Osteocyte (in vitro differentiated cells): ENCODE measurements around the gene UPF1. TPM values are rescaled to one million over a fixed set of nuclear protein-coding genes. Genes with fewer than 3 reads are reported as not detected.
A peak's percentile ranks its signal among the peaks of the same experiment; 100 is the strongest.

Experiments used
- DNase-seq: peaks from one replicate; pipeline ENCODE4 v3.0.0; 2021; ENCODE audit warnings: mixed read lengths; ENCODE audit not compliant: unreplicated experiment; ENCODE audit errors: extremely low spot score
- H3K27ac Mint-ChIP-seq: one replicate; pipeline ENCODE4 v1.8.0; 2021; ENCODE audit warnings: mild to moderate bottlenecking, mixed read lengths; ENCODE audit not compliant: unreplicated experiment
- H3K27me3 Mint-ChIP-seq: one replicate; pipeline ENCODE4 v1.8.0; 2021; ENCODE audit warnings: mixed read lengths; ENCODE audit not compliant: unreplicated experiment
- H3K36me3 Mint-ChIP-seq: one replicate; pipeline ENCODE4 v1.8.0; 2021; ENCODE audit warnings: mixed read lengths; ENCODE audit not compliant: unreplicated experiment
- H3K4me1 Mint-ChIP-seq: one replicate; pipeline ENCODE4 v1.8.0; 2021; ENCODE audit warnings: mixed read lengths; ENCODE audit not compliant: unreplicated experiment
- H3K4me3 Mint-ChIP-seq: one replicate; pipeline ENCODE4 v1.8.0; 2021; ENCODE audit warnings: mild to moderate bottlenecking, moderate library complexity, mixed read lengths; ENCODE audit not compliant: unreplicated experiment
- H3K9me3 Mint-ChIP-seq: one replicate; pipeline ENCODE4 v1.8.0; 2021; ENCODE audit warnings: mixed read lengths; ENCODE audit not compliant: unreplicated experiment
- CTCF ChIP-seq: fragments of 200-600 bp; sonication (generic); IDR thresholded peaks from 2 replicates; pipeline ENCODE4 v1.5.0; 2021; ENCODE audit warnings: antibody characterized with exemption, mild to moderate bottlenecking, moderate library complexity
- total RNA-seq: library from RNA; stranded (reverse); gene quantifications from 2 replicates; pipeline ENCODE4 v1.2.1, GENCODE V29; 2021

The UPF1 gene
- total RNA-seq, 1 donor from 2014 or later, result 58.0 TPM

GRCh38 chr19:18790566-18791314 is 41.0 kb upstream of the UPF1 start, which contains the start of gene COMP:
Gene COMP (minus strand): TSS chr19:18791305. CDS start chr19:18791269, 36 bp downstream.
- no peak within 1 kb of the TSS for H3K27ac Mint-ChIP-seq
- H3K36me3 Mint-ChIP-seq, result no peaks in the 10 kb centered on the region
- peak within 1 kb of the TSS; percentile 71 for H3K4me3 Mint-ChIP-seq
- no peaks in the 10 kb centered on the region for H3K9me3 Mint-ChIP-seq
- no peak for DNase-seq
- peaks cover 14% of the 10 kb centered on the region for H3K4me1 Mint-ChIP-seq
- no peak for TF ChIP-seq CTCF
- H3K27me3 Mint-ChIP-seq, result peaks cover 64% of the 10 kb centered on the region

- no peak for TF ChIP-seq CTCF
- H3K4me1 Mint-ChIP-seq, result peaks cover 16% of the 10 kb centered on the region
- H3K9me3 Mint-ChIP-seq, result no peaks in the 10 kb centered on the region
- no peak overlapping the region for H3K4me3 Mint-ChIP-seq
- DNase-seq, result no peak
- H3K27me3 Mint-ChIP-seq, result peaks cover 58% of the 10 kb centered on the region
- no peaks in the 10 kb centered on the region for H3K36me3 Mint-ChIP-seq
- H3K27ac Mint-ChIP-seq, result no peak overlapping the region
These were observed 40.5 kb upstream of the UPF1 start for GRCh38 chr19:18791315-18791678.

DNA sequence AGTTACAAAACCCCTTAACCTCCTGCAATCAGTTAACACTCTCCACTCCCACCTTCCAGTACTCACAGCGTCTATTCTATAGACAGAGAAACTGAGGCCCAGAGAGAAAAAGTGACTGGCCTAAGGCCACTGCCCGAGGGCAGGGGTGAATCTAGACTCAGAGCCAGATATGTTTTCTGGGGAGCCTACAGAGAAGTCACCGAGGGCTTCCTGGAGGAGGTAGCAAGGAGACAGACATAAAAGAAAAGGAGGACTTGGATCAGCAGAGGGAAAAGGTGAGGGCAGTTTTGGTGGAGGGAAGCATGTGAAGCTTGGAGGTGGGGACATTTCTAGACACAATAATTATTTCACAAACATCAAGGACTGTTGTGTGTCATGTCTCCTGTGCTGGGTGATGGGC is 39.1 kb upstream of the UPF1 start:
- Mint-ChIP-seq H3K36me3 (no peaks in the 10 kb centered on the region), H3K27ac (no peak overlapping the region), H3K4me1 (peaks cover 14% of the 10 kb centered on the region), H3K4me3 (no peak overlapping the region), H3K27me3 (peaks cover 51% of the 10 kb centered on the region), H3K9me3 (no peaks in the 10 kb centered on the region)
- DNase-seq, result no peak
- no peak for TF ChIP-seq CTCF

DNA sequence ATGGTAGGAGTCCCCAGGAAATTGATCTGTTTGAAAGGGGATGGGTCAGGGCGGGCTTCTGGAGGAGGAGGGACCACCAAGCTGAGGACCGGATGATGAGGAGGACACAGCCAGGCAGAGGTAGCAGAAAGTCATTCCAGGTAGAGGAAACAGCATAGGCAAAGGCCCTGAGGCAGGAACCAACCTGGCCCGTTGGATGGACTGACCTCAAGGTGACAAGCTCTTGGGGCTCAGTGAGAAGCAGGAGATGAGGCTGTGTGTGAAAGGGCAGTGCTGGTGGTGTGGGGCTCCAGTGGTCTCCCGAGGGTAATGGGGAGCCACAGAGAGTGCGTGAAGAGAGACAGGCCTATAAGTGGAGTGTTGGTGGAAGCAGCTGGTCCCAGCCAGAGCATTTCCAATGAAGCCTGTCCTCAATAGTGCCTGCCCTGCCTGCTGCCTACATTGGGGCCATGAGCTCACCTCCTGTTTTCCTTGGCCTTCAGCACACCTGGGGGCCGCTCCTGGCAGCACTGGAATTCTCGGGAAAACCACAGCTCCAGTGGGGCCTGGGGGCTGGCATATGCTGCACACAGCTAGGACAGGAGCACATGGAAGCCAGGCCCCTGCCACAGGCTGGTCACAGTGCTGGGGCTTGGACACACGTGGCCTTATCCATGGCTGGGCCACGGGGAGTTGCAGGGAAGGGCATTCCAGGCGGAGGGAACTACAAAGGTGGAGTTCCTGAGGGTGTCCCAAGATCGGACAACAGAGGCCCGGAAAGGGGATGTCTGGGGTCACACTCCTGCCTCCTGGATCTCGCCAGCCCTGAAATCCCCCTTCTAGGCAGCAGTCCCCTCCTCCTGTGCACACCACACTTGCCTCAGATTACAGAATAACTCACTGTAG is 38.4 kb upstream of the UPF1 start:
- Mint-ChIP-seq H3K27ac (no peak overlapping the region), H3K4me3 (no peak overlapping the region), H3K9me3 (no peaks in the 10 kb centered on the region), H3K36me3 (no peaks in the 10 kb centered on the region), H3K27me3 (peaks cover 46% of the 10 kb centered on the region), H3K4me1 (peaks cover 14% of the 10 kb centered on the region)
- no peak for DNase-seq
- TF ChIP-seq CTCF, result no peak

DNA sequence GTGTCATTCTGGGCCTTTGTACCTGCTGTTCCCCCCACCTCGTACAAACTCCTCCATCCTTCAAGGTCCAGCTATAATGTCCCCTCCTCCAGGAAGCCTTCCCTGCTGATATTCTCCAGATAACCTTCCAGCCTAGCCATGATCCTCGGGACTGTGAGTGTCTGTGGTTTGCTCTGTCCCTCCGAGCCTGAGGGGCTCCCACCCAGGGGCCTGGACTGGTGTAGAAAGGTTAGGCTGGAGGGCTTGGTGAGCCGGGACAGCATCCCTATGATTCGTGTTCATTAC is 37.8 kb upstream of the UPF1 start:
- no peak for TF ChIP-seq CTCF
- Mint-ChIP-seq H3K4me1 (peaks cover 14% of the 10 kb centered on the region), H3K4me3 (no peak overlapping the region), H3K27ac (no peak overlapping the region), H3K27me3 (peaks cover 42% of the 10 kb centered on the region), H3K36me3 (no peaks in the 10 kb centered on the region), H3K9me3 (no peaks in the 10 kb centered on the region)
- no peak for DNase-seq
